ENCODE measurements around the gene NCKAP5. TPM values are rescaled to one million over a fixed set of nuclear protein-coding genes. Genes with fewer than 3 reads are reported as not detected.

NCKAP5 gene
- total and polyA plus RNA-seq, 2 of the 8 experiments (the other 6 are each of a cell fraction or from before 2014, with no cell fraction given) = 0.27 to 0.86 TPM

- TF ChIP-seq JUND (IDR thresholded peaks at IDR 0.05; ENCODE audit: low read length) (no peak), SRF (IDR thresholded peaks at IDR 0.05; ENCODE audit: low read depth, low read length) (no peak)
Measured at GRCh38 chr2:132703396-132703795, 864.9 kb downstream of the NCKAP5 start (continued).
